HG03565 (cell line): ENCODE data around the gene ZDHHC13.

Experiments
- ATAC-seq: cut with Tn5 transposase; IDR thresholded peaks from one replicate; pipeline ENCODE4 v1.9.1; 2021; ENCODE audit warnings: mild to moderate bottlenecking, moderate library complexity; ENCODE audit not compliant: unreplicated experiment

Gene ZDHHC13

GRCh38 chr11:19116971-19117759 is at the start of gene ZDHHC13:
TSS of gene ZDHHC13 (plus strand) at chr11:19117168. CDS start at chr11:19117250, 82 bp downstream.
- ATAC-seq = peak; percentile 98

GRCh38 chr11:19071255-19071654 is 45.7 kb upstream of the ZDHHC13 start:
- peak; percentile 98 for ATAC-seq

- no peak for ATAC-seq
Observed at GRCh38 chr11:19072464-19072863, 44.5 kb upstream of the ZDHHC13 start.

GRCh38 chr11:19073454-19074415 is 43.2 kb upstream of the ZDHHC13 start:
- ATAC-seq = no peak

GRCh38 chr11:19075636-19076035 is 41.3 kb upstream of the ZDHHC13 start:
- no peak for ATAC-seq

GRCh38 chr11:19076744-19077589 is 40.0 kb upstream of the ZDHHC13 start:
- ATAC-seq = peak; percentile 54

- ATAC-seq = no peak
Observed at GRCh38 chr11:19077965-19078364, 39.0 kb upstream of the ZDHHC13 start.

- ATAC-seq = no peak
Observed at GRCh38 chr11:19079643-19080440, 37.1 kb upstream of the ZDHHC13 start.

- ATAC-seq = no peak
Observed at GRCh38 chr11:19080579-19080993, 36.4 kb upstream of the ZDHHC13 start.

GRCh38 chr11:19083166-19083565 is 33.8 kb upstream of the ZDHHC13 start:
- ATAC-seq = no peak

GRCh38 chr11:19084661-19085315 is 32.2 kb upstream of the ZDHHC13 start:
- ATAC-seq = no peak

- ATAC-seq = no peak
Observed at GRCh38 chr11:19087658-19088057, 29.3 kb upstream of the ZDHHC13 start.

GRCh38 chr11:19088791-19089190 is 28.2 kb upstream of the ZDHHC13 start:
- no peak for ATAC-seq

- no peak for ATAC-seq
Observed at GRCh38 chr11:19089421-19089820, 27.5 kb upstream of the ZDHHC13 start.

- ATAC-seq = no peak
Observed at GRCh38 chr11:19091366-19091765, 25.6 kb upstream of the ZDHHC13 start.

GRCh38 chr11:19092342-19092741 is 24.6 kb upstream of the ZDHHC13 start:
- ATAC-seq = no peak

- ATAC-seq = no peak
Observed at GRCh38 chr11:19092850-19093249, 24.1 kb upstream of the ZDHHC13 start.

- ATAC-seq = no peak
Observed at GRCh38 chr11:19093976-19094375, 23.0 kb upstream of the ZDHHC13 start.

GRCh38 chr11:19094859-19095258 is 22.1 kb upstream of the ZDHHC13 start:
- ATAC-seq = no peak
